Body of pancreas (tissue), 4 donors: ENCODE data around the gene PCGF1. TPM values are rescaled to one million over a fixed set of nuclear protein-coding genes. Genes with fewer than 3 reads are reported as not detected.

ENCODE experiments used
- ATAC-seq: fragments of 150-250 bp; one replicate; pipeline ENCODE4 v1.9.1; 2016
- DNase-seq, 4 donors: peaks; one replicate each; pipeline ENCODE4 v3.0.0-alpha.2; 2019
- H3K27ac ChIP-seq, 4 donors: fragments of 200-600 bp; sonication (generic); 1 replicate in 3 of 4; 2 replicates in 1 of 4; pipeline versions ENCODE4 v1.5.1 to v1.6.1; 2016 to 2019; ENCODE audit warnings: mild to moderate bottlenecking in 1 of 4, mixed read lengths in 1 of 4, moderate library complexity in 1 of 4
- H3K27me3 ChIP-seq, 2 donors: fragments of 200-600 bp; sonication (generic); one replicate each; pipeline ENCODE4 v1.6.0; 2016; ENCODE audit warnings: mild to moderate bottlenecking in 1 of 2
- H3K36me3 ChIP-seq, 2 donors: fragments of 200-600 bp; sonication (generic); replicated peaks in 1 of 2; 2 replicates each; pipeline ENCODE4 v1.5.1; 2016; ENCODE audit warnings: low read depth in 2 of 2; ENCODE audit not compliant: insufficient read depth in 1 of 2
- H3K4me1 ChIP-seq: fragments of 200-600 bp; sonication (generic); one replicate; pipeline ENCODE4 v1.6.0; 2016
- H3K4me3 ChIP-seq, 2 donors: fragments of 200-600 bp; sonication (generic); 1 replicate in 1 of 2; 2 replicates in 1 of 2; pipeline ENCODE4 v1.5.1; 2016 to 2019
- H3K9me3 ChIP-seq, 3 donors: fragments of 200-600 bp; sonication (generic); 1 replicate in 2 of 3; 2 replicates in 1 of 3; pipeline ENCODE4 v1.5.1; 2016
- CTCF ChIP-seq, 7 experiments: fragments of 450-650 bp in 4 of 7; fragments of 200-600 bp in 3 of 7; sonication (generic) in 3 of 7; IDR thresholded peaks; one replicate each; pipeline ENCODE4 v1.5.1; 2016 to 2019; ENCODE audit warnings: antibody characterized with exemption in 7 of 7
- POLR2A ChIP-seq, 3 donors: fragments of 450-650 bp; IDR thresholded peaks; one replicate each; pipeline ENCODE4 v1.6.1; 2016; ENCODE audit warnings: antibody characterized with exemption in 3 of 3, mild to moderate bottlenecking in 2 of 3
- WGBS, 2 donors: methylation state at CpG; one replicate each; pipeline ENCODE4 v1.1.5; 2017; 5-methylcytosine and 5-hydroxymethylcytosine counted together
- intact Hi-C: fragments of 100-400 bp; cut with DNase I; formaldehyde crosslinking; loops from one replicate; pipeline ENCODE4 v1.15.1; 2023
- total RNA-seq, 2 donors: library from RNA; depleted of rRNA; stranded (reverse); fragments of >200 nt; gene quantifications; one replicate each; pipeline ENCODE4 v1.1.0, GENCODE V29; 2016

The PCGF1 gene
- total RNA-seq, 2 donors from 2014 or later = 16.5 to 22.3 TPM

- TF ChIP-seq CTCF (IDR thresholded peaks at IDR 0.05) (no peak), POLR2A (IDR thresholded peaks at IDR 0.05) (no peak)
- no peak for ATAC-seq
- Histone ChIP-seq H3K4me1 (peaks cover 39% of the 10 kb centered on the region), H3K9me3 (no peaks in the 10 kb centered on the region), H3K27ac (no peak within 1 kb of the TSS), H3K4me3 (no peak within 1 kb of the TSS), H3K36me3 (no peaks in the 10 kb centered on the region), H3K27me3 (peaks cover 0 to 73% of the 10 kb centered on the region in 2 donors)
- intact Hi-C loops = no loop called here
- DNase-seq = no peak
- WGBS, 2 donors = 4 to 22% methylated on average over 15 to 72 of the region's 82 CpGs
Measured at GRCh38 chr2:74514368-74515270, 7.1 kb upstream of the PCGF1 start, which contains the start of gene TLX2. Gene TLX2 (plus strand): TSS chr2:74514450. CDS start chr2:74514807, 357 bp downstream.

GRCh38 chr2:74513605-74514367, 6.3 kb upstream of the PCGF1 start:
- WGBS, 2 donors = 6 to 17% methylated on average over 20 to 50 of the region's 52 CpGs
- no peak for DNase-seq

GRCh38 chr2:74512744-74513604, 5.5 kb upstream of the PCGF1 start:
- H3K9me3 ChIP-seq = no peaks in the 10 kb centered on the region
- WGBS, 2 donors = 8 to 11% methylated on average over 16 to 32 of the region's 36 CpGs
- no peak for TF ChIP-seq CTCF (IDR thresholded peaks at IDR 0.05)
- no peak for TF ChIP-seq POLR2A (IDR thresholded peaks at IDR 0.05)
- no peak overlapping the region for H3K27ac ChIP-seq
- H3K4me3 ChIP-seq = no peak overlapping the region
- intact Hi-C loops = no loop called here
- H3K36me3 ChIP-seq = no peaks in the 10 kb centered on the region
- ATAC-seq (no peak), DNase-seq (no peak)
- peaks cover 0 to 62% of the 10 kb centered on the region in 2 donors for H3K27me3 ChIP-seq
- H3K4me1 ChIP-seq = peaks cover 44% of the 10 kb centered on the region

More at GRCh38 chr2:74513605-74514367, 6.3 kb upstream of the PCGF1 start:
- Histone ChIP-seq H3K27me3 (peaks cover 0 to 68% of the 10 kb centered on the region in 2 donors), H3K4me1 (peaks cover 39% of the 10 kb centered on the region), H3K9me3 (no peaks in the 10 kb centered on the region), H3K4me3 (no peak overlapping the region), H3K36me3 (no peaks in the 10 kb centered on the region), H3K27ac (no peak overlapping the region)
- ATAC-seq = no peak
- no peak for TF ChIP-seq CTCF (IDR thresholded peaks at IDR 0.05)
- TF ChIP-seq POLR2A (IDR thresholded peaks at IDR 0.05) = no peak
- intact Hi-C loops = no loop called here

GRCh38 chr2:74511104-74511989, 3.9 kb upstream of the PCGF1 start:
- Histone ChIP-seq H3K36me3 (no peaks in the 10 kb centered on the region), H3K4me1 (peaks cover 46% of the 10 kb centered on the region), H3K9me3 (no peaks in the 10 kb centered on the region), H3K27me3 (peaks cover 0 to 47% of the 10 kb centered on the region in 2 donors), H3K27ac (no peak overlapping the region), H3K4me3 (no peak overlapping the region)
- no peak for DNase-seq
- no peak for TF ChIP-seq CTCF (IDR thresholded peaks at IDR 0.05)
- no peak for TF ChIP-seq POLR2A (IDR thresholded peaks at IDR 0.05)
- ATAC-seq = no peak
- WGBS, 2 donors = 28 to 37% methylated on average over 8 to 11 of the region's 11 CpGs
- intact Hi-C loops = no loop called here
